Esophagus (tissue), 2 donors: ENCODE measurements around the gene DTD2. TPM values are rescaled to one million over a fixed set of nuclear protein-coding genes. Genes with fewer than 3 reads are reported as not detected.

Source experiments
- H3K27ac ChIP-seq, 2 donors: one replicate each; pipeline ENCODE4 v1.5.1; 2013; ENCODE audit warnings: low read depth in 2 of 2, mild to moderate bottlenecking in 2 of 2, inconsistent platforms in 1 of 2, low read length in 1 of 2, moderate library complexity in 1 of 2
- H3K27me3 ChIP-seq, 2 donors: one replicate each; pipeline ENCODE4 v1.6.1; 2013; ENCODE audit warnings: low read length in 2 of 2, control low read depth in 1 of 2, mild to moderate bottlenecking in 1 of 2; ENCODE audit not compliant: insufficient read depth in 2 of 2, control insufficient read depth in 1 of 2
- H3K36me3 ChIP-seq, 2 donors: one replicate each; pipeline ENCODE4 v1.6.1; 2013; ENCODE audit warnings: low read length in 1 of 2; ENCODE audit not compliant: control insufficient read depth in 2 of 2, insufficient read depth in 2 of 2
- H3K4me1 ChIP-seq, 2 donors: one replicate each; pipeline ENCODE4 v1.6.1; 2013; ENCODE audit warnings: low read length in 1 of 2; ENCODE audit not compliant: control insufficient read depth in 2 of 2, insufficient read depth in 2 of 2
- H3K4me3 ChIP-seq, 2 donors: one replicate each; pipeline ENCODE4 v1.5.1; 2013; ENCODE audit warnings: low read length in 2 of 2, mild to moderate bottlenecking in 2 of 2, low read depth in 1 of 2, moderate library complexity in 1 of 2
- H3K9me3 ChIP-seq, 2 donors: one replicate each; pipeline ENCODE4 v1.6.1; 2013; ENCODE audit warnings: mild to moderate bottlenecking in 2 of 2, low read depth in 1 of 2, low read length in 1 of 2, moderate library complexity in 1 of 2; ENCODE audit not compliant: control insufficient read depth in 2 of 2, insufficient read depth in 1 of 2
- WGBS, 2 donors: extraction: QIAGEN DNeasy Blood & Tissue Kit; methylation state at CpG; one replicate each; pipeline ENCODE4 v1.1.7; 2013; 5-methylcytosine and 5-hydroxymethylcytosine counted together
- polyA plus RNA-seq, 2 donors: library from polyadenylated mRNA; stranded (reverse); fragments of 200-250 nt; gene quantifications; one replicate each; pipeline ENCODE4 v1.2.3, GENCODE V29; 2013
- donor health status: healthy with polysubstance abuse.
- donor health status: Bipolar disorder and iron deficiency.

DTD2 gene
- polyA plus RNA-seq, 2 donors, result 9.0 to 12.2 TPM

DNA sequence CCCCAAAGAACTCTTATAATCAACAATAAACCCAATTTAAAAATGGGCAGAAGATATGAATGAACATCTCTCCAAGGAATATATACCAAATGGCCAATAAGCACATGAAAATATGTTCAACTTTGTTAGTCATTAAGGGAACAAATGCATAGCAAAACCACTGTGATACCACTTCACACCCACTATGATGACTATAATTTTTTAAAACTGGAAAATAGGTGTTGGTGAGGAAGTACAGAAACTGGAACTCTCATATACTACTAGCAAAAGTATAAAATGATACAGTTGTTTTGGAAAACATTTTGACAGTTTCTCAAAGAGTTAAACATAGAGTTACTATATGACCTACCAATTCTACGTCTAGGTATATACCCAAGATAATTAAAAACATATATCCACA lies 27.5 kb downstream of the DTD2 start:
- H3K9me3 ChIP-seq, result no peaks in the 10 kb centered on the region

DNA sequence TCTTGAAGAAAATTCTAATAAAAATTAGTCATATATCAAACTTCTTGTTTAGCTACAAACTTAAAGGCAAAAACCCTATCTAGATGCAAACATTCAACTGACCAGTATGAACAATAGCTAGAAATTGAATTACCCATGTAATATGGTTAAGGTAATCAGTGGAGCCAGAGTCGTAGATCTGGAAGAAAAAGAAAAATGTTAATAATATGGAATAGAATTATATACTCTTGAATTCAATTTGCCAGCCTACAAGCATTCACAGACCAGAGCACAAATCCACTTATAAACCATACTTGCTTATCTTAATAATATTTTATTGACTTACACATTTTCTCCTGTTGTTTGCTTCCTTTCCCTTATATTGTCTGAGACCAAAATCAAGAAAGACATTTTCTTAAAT lies 29.3 kb downstream of the DTD2 start:
- H3K4me3 ChIP-seq, result no peak overlapping the region
- H3K4me1 ChIP-seq, result no peaks in the 10 kb centered on the region
- 95 to 97% methylated on average over 1 of the region's 1 CpG for WGBS, 2 donors
- H3K9me3 ChIP-seq, result no peaks in the 10 kb centered on the region
- H3K27me3 ChIP-seq, result no peaks in the 10 kb centered on the region
- no peak overlapping the region for H3K27ac ChIP-seq
- H3K36me3 ChIP-seq, result no peaks in the 10 kb centered on the region

More for the DNA sequence above, 27.5 kb downstream of the DTD2 start:
- Histone ChIP-seq H3K27ac (no peak overlapping the region), H3K4me1 (no peaks in the 10 kb centered on the region), H3K36me3 (no peaks in the 10 kb centered on the region), H3K4me3 (no peak overlapping the region), H3K27me3 (no peaks in the 10 kb centered on the region)
- 85 to 91% methylated on average over 1 of the region's 1 CpG for WGBS, 2 donors

DNA sequence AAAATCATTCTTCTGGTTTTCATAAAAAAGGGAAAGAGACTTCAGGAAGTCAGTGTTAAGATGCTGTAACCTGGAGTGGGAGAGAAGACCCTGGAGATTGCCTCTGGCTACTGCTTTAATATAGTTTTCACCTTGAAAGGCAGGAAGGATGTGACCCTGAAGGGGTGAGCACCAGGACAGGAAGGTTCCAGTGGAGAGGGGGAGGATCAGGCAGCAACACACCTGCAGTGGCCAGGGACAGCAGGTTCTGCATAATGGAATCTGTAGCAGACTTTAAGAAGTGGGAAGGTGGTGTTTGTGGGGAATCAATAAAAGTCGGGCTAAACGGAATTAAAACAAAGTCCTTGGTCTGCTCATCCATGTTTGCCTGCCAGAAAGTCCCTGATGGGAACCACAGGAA lies 30.6 kb downstream of the DTD2 start:
- Histone ChIP-seq H3K36me3 (no peaks in the 10 kb centered on the region), H3K27ac (no peak overlapping the region), H3K27me3 (no peaks in the 10 kb centered on the region), H3K9me3 (no peaks in the 10 kb centered on the region), H3K4me1 (no peaks in the 10 kb centered on the region), H3K4me3 (no peak overlapping the region)
- WGBS, 2 donors, result 60 to 63% methylated on average over 2 of the region's 2 CpGs

DNA sequence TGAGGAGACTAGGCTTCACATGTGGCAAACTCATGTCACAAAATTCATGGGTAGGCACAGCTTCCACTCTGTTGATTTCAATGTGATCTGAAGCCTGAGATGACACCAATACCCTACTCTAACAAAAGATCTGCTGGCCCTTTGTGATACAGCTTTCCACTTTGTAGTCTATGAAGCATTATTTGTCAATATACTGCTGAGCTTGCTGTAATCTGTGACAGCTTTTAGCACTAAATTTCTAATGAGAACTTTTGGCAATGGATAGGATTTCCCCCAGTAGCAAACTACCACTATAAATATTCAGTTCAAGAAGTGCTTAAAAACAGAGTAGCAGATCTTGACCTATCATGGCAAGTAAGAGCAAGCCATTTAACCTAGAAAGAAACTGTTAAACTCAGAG lies 31.4 kb downstream of the DTD2 start:
- no peak overlapping the region for H3K4me3 ChIP-seq
- no peaks in the 10 kb centered on the region for H3K9me3 ChIP-seq
- no peaks in the 10 kb centered on the region for H3K4me1 ChIP-seq
- no peaks in the 10 kb centered on the region for H3K27me3 ChIP-seq
- no peaks in the 10 kb centered on the region for H3K36me3 ChIP-seq
- no peak overlapping the region for H3K27ac ChIP-seq

DNA sequence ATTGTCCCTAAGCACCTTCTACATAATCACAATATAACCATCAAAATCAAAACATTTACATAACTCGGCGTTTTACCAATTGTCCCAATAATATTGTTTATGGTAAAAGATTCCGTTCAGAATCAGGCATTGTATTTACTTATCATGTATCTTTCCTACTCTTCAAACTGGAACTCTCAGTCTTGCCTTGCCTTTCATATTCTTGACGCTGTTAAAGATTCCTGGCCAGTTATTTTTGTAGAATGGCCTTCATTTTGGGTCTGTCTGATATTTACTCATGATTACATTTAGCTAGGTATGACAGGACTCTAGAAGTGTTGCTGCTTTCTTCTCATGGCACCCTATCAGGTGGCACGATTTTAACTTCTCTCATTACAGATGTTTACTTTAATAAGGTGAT lies 36.1 kb downstream of the DTD2 start:
- Histone ChIP-seq H3K27ac (no peak overlapping the region), H3K9me3 (no peaks in the 10 kb centered on the region), H3K27me3 (no peaks in the 10 kb centered on the region), H3K4me1 (no peaks in the 10 kb centered on the region), H3K4me3 (peak overlapping the region in 1 of 2 donors; percentile 89), H3K36me3 (peaks cover 0 to 2% of the 10 kb centered on the region in 2 donors)
- 75 to 90% methylated on average over 5 of the region's 5 CpGs for WGBS, 2 donors

DNA sequence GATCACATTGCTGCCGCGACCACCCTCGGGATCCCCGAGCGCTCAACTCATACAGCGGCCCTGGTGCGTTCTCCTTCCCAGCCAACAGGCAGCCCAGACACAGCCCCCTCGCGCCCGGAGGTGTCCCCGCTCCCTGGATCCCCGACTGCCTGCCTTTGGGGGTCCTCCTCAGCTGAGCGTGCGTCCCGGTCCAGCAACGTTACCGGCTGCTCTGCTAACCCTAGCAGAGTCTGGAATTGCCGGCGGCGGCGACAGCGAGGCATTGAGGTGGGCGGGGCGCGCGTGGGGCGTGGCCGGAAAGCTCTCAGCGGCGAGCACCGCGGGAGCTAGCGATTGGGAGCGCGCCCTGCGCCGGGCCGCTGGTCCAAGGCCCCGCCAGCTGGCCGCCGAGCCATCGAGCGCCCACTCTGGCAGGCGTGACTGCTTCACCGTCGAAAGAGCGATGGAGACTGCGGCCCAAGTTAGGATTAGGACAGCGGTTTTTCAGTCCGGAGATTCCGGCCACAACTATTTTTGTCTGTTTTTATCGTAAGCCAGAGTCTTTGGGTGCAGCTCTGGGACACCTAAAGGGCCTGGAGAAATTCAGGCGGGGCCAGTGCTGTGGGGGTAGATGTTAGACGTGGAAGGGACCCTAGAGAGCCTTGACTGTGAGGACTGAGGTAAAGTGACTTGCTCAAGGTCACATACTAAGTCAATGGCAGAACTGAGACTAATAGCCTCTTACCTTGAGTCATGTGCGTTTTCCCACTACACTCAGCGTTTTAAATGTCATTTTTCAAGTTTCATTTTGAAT lies 36.8 kb downstream of the DTD2 start, which contains the start of gene HEATR5A:
HEATR5A (minus strand) TSS at position 232 of the 793 bp plus-strand sequence. CDS start 17,575 bp downstream, outside the sequence.
- H3K9me3 ChIP-seq, result no peaks in the 10 kb centered on the region
- H3K27ac ChIP-seq, result peak within 1 kb of the TSS; percentile 62 to 89
- H3K4me1 ChIP-seq, result no peaks in the 10 kb centered on the region
- whole genome bisulfite sequencing, 2 donors, result 2% methylated on average over 56 of the region's 56 CpGs
- no peaks in the 10 kb centered on the region for H3K27me3 ChIP-seq
- peaks cover 0 to 2% of the 10 kb centered on the region in 2 donors for H3K36me3 ChIP-seq
- peak within 1 kb of the TSS; percentile 89 to 90 for H3K4me3 ChIP-seq

DNA sequence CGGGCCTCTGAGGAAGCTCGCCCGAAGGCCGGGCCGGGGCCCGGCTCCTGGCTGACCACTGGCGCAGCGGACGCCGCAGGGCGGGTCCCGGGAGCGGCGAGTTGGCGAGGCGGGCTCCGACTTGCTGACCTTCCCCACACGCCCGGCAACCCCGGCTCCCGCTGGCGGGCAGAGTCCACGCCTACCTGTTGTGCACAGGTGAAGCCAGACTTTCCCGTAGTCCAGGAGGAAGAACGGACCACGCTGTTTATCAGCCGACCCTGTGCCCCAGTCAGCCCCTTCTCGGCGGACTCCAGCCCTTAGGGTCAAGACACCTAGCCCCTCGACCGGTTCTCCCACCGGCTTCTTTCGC lies 37.4 kb downstream of the DTD2 start:
- H3K9me3 ChIP-seq, result no peaks in the 10 kb centered on the region
- 0 to 1% methylated on average over 33 of the region's 33 CpGs for WGBS, 2 donors
- peak overlapping the region; percentile 89 to 90 for H3K4me3 ChIP-seq
- peak overlapping the region; percentile 56 to 89 for H3K27ac ChIP-seq
- peaks cover 0 to 2% of the 10 kb centered on the region in 2 donors for H3K36me3 ChIP-seq
- H3K4me1 ChIP-seq, result no peaks in the 10 kb centered on the region
- H3K27me3 ChIP-seq, result no peaks in the 10 kb centered on the region

DNA sequence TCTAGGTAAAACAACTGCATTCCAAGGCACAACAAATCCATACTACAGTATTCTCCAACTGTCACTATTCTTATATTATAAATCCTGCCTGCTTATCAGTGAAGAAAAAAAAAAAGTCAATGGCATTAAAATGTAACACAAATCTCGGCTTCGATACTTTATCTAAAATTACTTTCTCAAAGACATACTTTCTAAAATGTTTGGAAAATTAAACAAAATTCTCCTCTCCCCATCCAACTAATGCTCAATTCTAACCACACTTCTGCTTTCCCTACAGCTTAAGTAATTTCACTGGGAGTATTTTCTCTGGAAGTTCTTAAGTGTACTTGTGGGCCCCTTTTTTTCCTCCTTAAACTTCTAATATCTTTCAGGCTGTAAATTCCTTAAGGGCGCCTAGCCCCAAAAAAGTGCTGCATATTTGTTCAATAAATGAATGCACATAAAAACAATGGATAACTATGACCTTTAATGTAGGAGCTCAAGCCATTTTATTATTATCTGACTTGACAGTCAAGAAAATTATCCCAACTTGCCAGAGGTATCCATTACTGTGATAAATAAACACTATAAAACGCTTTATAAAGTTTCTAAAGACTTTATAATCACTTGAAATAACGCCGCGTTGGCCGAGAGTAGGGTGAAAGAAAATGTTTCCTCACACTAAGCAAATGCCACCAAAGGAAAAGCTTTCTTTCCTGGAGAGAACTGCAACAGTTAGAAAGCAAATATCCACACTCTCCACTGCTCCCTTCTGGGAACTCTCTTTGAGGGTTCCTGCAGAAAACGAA lies 37.9 kb downstream of the DTD2 start:
- H3K36me3 ChIP-seq, result peaks cover 0 to 2% of the 10 kb centered on the region in 2 donors
- no peaks in the 10 kb centered on the region for H3K4me1 ChIP-seq
- peak overlapping the region; percentile 89 to 90 for H3K4me3 ChIP-seq
- no peaks in the 10 kb centered on the region for H3K27me3 ChIP-seq
- 9 to 12% methylated on average over 9 of the region's 9 CpGs for WGBS, 2 donors
- no peaks in the 10 kb centered on the region for H3K9me3 ChIP-seq
- peak overlapping the region; percentile 56 to 89 for H3K27ac ChIP-seq

DNA sequence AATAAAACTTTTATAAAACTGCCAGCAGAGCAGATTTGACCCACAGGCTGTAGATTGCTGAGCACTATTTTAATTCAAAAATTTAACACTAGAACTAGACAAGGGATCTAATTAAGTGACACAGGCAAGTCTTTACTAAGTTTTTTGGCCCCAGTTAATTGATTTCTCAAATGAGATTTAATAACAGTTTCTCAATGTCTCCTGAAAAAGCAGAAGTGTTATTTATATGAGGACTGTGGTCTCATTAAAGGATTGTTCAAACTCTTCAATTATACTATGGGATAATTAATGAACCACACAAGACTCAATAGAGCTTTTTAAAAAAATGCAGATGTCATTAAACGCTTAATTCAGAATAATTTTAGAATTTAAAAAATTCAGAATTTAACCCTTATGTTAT lies 38.9 kb downstream of the DTD2 start:
- H3K9me3 ChIP-seq, result no peaks in the 10 kb centered on the region
- no peak overlapping the region for H3K27ac ChIP-seq
- no peaks in the 10 kb centered on the region for H3K27me3 ChIP-seq
- H3K4me3 ChIP-seq, result no peak overlapping the region
- peaks cover 0 to 2% of the 10 kb centered on the region in 2 donors for H3K36me3 ChIP-seq
- WGBS, 2 donors, result 36 to 42% methylated on average over 1 of the region's 1 CpG
- no peaks in the 10 kb centered on the region for H3K4me1 ChIP-seq
